Astrocyte (in vitro differentiated cells and primary cell): ENCODE data around the gene GRIP1.

ENCODE experiments used
- EZH2 ChIP-seq: IDR thresholded peaks from 2 replicates; pipeline ENCODE4 v1.6.1; 2012; ENCODE audit warnings: mild to moderate bottlenecking, low read length, inconsistent platforms; ENCODE audit not compliant: insufficient read depth
- TF ChIP-seq, protein P1 (sequence below): IDR thresholded peaks from 2 replicates; pipeline ENCODE4 v1.5.1; 2011; ENCODE audit warnings: low read depth, mild to moderate bottlenecking, inconsistent platforms, low read length, moderate library complexity; ENCODE audit not compliant: insufficient read depth

DNA sequence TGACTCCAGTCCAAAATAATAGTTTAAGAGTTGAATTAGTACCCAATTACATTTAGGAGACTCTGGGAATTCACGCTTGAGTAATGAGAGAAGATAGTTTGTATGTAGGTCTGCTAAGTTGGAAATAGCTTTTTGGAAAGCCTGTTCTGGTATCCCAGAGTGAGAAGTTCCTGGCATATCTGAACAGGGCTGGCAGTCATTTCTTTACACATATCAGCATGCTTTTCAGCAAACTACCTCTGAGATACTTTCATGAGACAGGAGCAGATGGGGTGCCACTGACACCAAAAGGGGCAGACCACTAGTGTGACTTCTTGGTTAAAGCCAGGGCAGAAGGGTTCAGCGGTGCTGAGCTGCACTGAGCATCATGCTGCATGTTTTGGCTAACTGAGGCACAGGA lies 45.1 kb upstream of the GRIP1 start:
- TF ChIP-seq, protein P1, sequence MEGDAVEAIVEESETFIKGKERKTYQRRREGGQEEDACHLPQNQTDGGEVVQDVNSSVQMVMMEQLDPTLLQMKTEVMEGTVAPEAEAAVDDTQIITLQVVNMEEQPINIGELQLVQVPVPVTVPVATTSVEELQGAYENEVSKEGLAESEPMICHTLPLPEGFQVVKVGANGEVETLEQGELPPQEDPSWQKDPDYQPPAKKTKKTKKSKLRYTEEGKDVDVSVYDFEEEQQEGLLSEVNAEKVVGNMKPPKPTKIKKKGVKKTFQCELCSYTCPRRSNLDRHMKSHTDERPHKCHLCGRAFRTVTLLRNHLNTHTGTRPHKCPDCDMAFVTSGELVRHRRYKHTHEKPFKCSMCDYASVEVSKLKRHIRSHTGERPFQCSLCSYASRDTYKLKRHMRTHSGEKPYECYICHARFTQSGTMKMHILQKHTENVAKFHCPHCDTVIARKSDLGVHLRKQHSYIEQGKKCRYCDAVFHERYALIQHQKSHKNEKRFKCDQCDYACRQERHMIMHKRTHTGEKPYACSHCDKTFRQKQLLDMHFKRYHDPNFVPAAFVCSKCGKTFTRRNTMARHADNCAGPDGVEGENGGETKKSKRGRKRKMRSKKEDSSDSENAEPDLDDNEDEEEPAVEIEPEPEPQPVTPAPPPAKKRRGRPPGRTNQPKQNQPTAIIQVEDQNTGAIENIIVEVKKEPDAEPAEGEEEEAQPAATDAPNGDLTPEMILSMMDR = no peak
- TF ChIP-seq EZH2 = no peak
